VCaP (cell line): Measurements from ENCODE around the gene FADD.

Experiments
- H3K27ac ChIP-seq: fragments of 450-650 bp; 2 replicates; pipeline ENCODE4 v1.5.1; 2017
- TF ChIP-seq, protein P1 (sequence below): fragments of 450-650 bp; conservative IDR thresholded peaks from 2 replicates; pipeline ENCODE4 v1.5.1; 2017; ENCODE audit warnings: mild to moderate bottlenecking, moderate library complexity

FADD gene, protein sequence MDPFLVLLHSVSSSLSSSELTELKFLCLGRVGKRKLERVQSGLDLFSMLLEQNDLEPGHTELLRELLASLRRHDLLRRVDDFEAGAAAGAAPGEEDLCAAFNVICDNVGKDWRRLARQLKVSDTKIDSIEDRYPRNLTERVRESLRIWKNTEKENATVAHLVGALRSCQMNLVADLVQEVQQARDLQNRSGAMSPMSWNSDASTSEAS

GRCh38 chr11:70202920-70203750 is at the start of gene FADD:
Gene FADD, plus strand, starts transcription at chr11:70203296. Its CDS starts 164 bp downstream, at chr11:70203460.
- TF ChIP-seq, protein P1, sequence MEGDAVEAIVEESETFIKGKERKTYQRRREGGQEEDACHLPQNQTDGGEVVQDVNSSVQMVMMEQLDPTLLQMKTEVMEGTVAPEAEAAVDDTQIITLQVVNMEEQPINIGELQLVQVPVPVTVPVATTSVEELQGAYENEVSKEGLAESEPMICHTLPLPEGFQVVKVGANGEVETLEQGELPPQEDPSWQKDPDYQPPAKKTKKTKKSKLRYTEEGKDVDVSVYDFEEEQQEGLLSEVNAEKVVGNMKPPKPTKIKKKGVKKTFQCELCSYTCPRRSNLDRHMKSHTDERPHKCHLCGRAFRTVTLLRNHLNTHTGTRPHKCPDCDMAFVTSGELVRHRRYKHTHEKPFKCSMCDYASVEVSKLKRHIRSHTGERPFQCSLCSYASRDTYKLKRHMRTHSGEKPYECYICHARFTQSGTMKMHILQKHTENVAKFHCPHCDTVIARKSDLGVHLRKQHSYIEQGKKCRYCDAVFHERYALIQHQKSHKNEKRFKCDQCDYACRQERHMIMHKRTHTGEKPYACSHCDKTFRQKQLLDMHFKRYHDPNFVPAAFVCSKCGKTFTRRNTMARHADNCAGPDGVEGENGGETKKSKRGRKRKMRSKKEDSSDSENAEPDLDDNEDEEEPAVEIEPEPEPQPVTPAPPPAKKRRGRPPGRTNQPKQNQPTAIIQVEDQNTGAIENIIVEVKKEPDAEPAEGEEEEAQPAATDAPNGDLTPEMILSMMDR: no peak
- peak within 1 kb of the TSS; percentile 94 for H3K27ac ChIP-seq

GRCh38 chr11:70155386-70155785 is 47.7 kb upstream of the FADD start:
- TF ChIP-seq, protein P1: no peak
- no peak overlapping the region for H3K27ac ChIP-seq

GRCh38 chr11:70156291-70157037 is 46.6 kb upstream of the FADD start:
- TF ChIP-seq, protein P1: no peak
- H3K27ac ChIP-seq: no peak overlapping the region

GRCh38 chr11:70158201-70158600 is 44.9 kb upstream of the FADD start:
- H3K27ac ChIP-seq: no peak overlapping the region
- TF ChIP-seq, protein P1: no peak; the same call in 1 of the 2 replicates

DNA sequence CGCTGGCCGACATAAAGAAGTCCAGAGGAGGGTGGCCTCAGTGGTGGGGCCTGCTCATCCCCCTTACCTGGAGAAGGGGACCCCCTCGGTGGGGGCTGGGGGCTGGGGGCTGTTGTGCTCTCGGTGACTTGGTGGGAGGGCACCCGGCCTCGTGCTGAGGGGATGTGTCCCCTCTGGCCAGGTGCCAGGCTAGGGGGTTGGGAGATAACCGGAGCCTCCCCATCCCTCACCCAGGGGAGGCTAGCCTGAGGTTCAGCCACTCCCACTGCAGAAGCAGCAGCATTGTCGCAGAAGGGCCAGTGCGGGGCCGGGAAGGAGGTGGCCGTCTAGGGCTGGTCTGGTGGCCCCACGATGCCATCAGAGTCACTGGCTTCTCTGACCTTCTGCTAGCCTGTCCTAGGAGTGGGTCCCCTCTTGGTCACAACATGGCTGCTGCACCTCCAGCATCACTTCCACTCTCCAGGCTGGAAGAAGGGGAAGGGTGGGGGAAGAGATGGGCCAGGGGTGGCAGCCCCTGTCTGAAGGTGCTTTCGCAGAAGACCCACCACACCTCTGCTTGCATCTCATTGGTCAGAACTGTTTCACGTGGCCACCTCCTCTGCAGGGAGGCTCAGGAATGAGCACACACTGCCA is 44.2 kb upstream of the FADD start:
- no peak overlapping the region for H3K27ac ChIP-seq
- TF ChIP-seq, protein P1: no peak

GRCh38 chr11:70159627-70160570 is 43.2 kb upstream of the FADD start:
- TF ChIP-seq, protein P1: no peak
- no peak overlapping the region for H3K27ac ChIP-seq
